ENCODE data around the gene KRTAP9-2.
"Not testable (repeated sequence)": the region's sequence is repeated elsewhere in the genome, so short reads cannot be mapped to it uniquely, and the experiment has no call there.

- TF ChIP-seq POLR2A, CTCF (IDR thresholded peaks at IDR 0.05): not testable (repeated sequence)
These were observed 6.1 kb downstream of the KRTAP9-2 start, which contains the start of gene KRTAP9-3 for GRCh38 chr17:41232399-41233105.

All from body of pancreas (tissue), 4 donors.